Loucy (cell line): Measurements from ENCODE around the gene RAB38.

Source experiments
- H2AFZ ChIP-seq: fragments of 200-600 bp; sonication (generic); 2 replicates; pipeline ENCODE4 v1.6.0; 2016; ENCODE audit warnings: antibody characterized with exemption, mild to moderate bottlenecking, low read length, moderate library complexity
- H3F3A ChIP-seq: fragments of 200-600 bp; 2 replicates; pipeline ENCODE4 v1.6.0; 2016; ENCODE audit warnings: antibody characterized with exemption, low read depth, mild to moderate bottlenecking
- H3K27me3 ChIP-seq: fragments of 200-600 bp; sonication (generic); 2 replicates; pipeline ENCODE4 v1.6.1; 2014; ENCODE audit warnings: low read length, mild to moderate bottlenecking; ENCODE audit not compliant: insufficient read depth, poor library complexity, severe bottlenecking
- H3K36me3 ChIP-seq: fragments of 200-600 bp; sonication (generic); 2 replicates; pipeline ENCODE4 v1.6.1; 2016; ENCODE audit warnings: low read length; ENCODE audit not compliant: insufficient read depth
- H3K4me1 ChIP-seq: fragments of 200-600 bp; sonication (generic); 2 replicates; pipeline ENCODE4 v1.5.1; 2014; ENCODE audit warnings: low read length, mild to moderate bottlenecking; ENCODE audit not compliant: insufficient read depth, poor library complexity, severe bottlenecking
- H3K4me2 ChIP-seq: fragments of 200-600 bp; sonication (generic); 2 replicates; pipeline ENCODE4 v1.6.0; 2014; ENCODE audit warnings: antibody characterized with exemption, low read length, low read depth, mild to moderate bottlenecking; ENCODE audit not compliant: poor library complexity, severe bottlenecking
- H3K4me3 ChIP-seq: fragments of 200-600 bp; sonication (generic); 2 replicates; pipeline ENCODE4 v1.5.1; 2014; ENCODE audit warnings: low read length, mild to moderate bottlenecking, mixed read lengths; ENCODE audit not compliant: poor library complexity, severe bottlenecking
- H3K79me2 ChIP-seq: fragments of 200-600 bp; sonication (generic); 2 replicates; pipeline ENCODE4 v1.6.1; 2014; ENCODE audit warnings: low read length; ENCODE audit not compliant: insufficient read depth
- H3K9ac ChIP-seq: fragments of 200-600 bp; sonication (generic); 2 replicates; pipeline ENCODE4 v1.6.0; 2014; ENCODE audit warnings: mild to moderate bottlenecking, low read depth, low read length, moderate library complexity; ENCODE audit not compliant: poor library complexity, severe bottlenecking
- H3K9me2 ChIP-seq: fragments of 200-600 bp; sonication (generic); replicated peaks from 2 replicates; pipeline ENCODE4 v1.6.1; 2016; ENCODE audit warnings: low read depth, low read length, mixed read lengths
- H3K9me3 ChIP-seq: fragments of 200-600 bp; sonication (generic); 2 replicates; pipeline ENCODE4 v1.6.1; 2014; ENCODE audit warnings: mild to moderate bottlenecking, antibody characterized with exemption, low read length, low read depth; ENCODE audit not compliant: insufficient read depth
- H4K20me1 ChIP-seq: fragments of 200-600 bp; sonication (generic); 2 replicates; pipeline ENCODE4 v1.6.0; 2014; ENCODE audit warnings: antibody characterized with exemption, low read length, mild to moderate bottlenecking; ENCODE audit not compliant: insufficient read depth, poor library complexity, severe bottlenecking
- EZH2phosphoT487 ChIP-seq: fragments of 200-600 bp; IDR thresholded peaks from 2 replicates; pipeline ENCODE4 v1.6.1; 2018; ENCODE audit warnings: antibody characterized with exemption, mild to moderate bottlenecking, moderate library complexity, borderline replicate concordance
- TF ChIP-seq, protein P1 (sequence below): fragments of 200-600 bp; sonication (generic); conservative IDR thresholded peaks from 2 replicates; pipeline ENCODE4 v1.5.1; 2014; ENCODE audit warnings: mild to moderate bottlenecking, antibody characterized with exemption, low read length

Gene RAB38

GRCh38 chr11:88151709-88152265 is 23.5 kb downstream of the RAB38 start:
- no peak overlapping the region for H2AFZ ChIP-seq
- H3K36me3 ChIP-seq, result no peaks in the 10 kb centered on the region
- no peak overlapping the region for H3K4me2 ChIP-seq
- no peaks in the 10 kb centered on the region for H3K4me1 ChIP-seq
- TF ChIP-seq EZH2phosphoT487, result no peak
- TF ChIP-seq, protein P1, sequence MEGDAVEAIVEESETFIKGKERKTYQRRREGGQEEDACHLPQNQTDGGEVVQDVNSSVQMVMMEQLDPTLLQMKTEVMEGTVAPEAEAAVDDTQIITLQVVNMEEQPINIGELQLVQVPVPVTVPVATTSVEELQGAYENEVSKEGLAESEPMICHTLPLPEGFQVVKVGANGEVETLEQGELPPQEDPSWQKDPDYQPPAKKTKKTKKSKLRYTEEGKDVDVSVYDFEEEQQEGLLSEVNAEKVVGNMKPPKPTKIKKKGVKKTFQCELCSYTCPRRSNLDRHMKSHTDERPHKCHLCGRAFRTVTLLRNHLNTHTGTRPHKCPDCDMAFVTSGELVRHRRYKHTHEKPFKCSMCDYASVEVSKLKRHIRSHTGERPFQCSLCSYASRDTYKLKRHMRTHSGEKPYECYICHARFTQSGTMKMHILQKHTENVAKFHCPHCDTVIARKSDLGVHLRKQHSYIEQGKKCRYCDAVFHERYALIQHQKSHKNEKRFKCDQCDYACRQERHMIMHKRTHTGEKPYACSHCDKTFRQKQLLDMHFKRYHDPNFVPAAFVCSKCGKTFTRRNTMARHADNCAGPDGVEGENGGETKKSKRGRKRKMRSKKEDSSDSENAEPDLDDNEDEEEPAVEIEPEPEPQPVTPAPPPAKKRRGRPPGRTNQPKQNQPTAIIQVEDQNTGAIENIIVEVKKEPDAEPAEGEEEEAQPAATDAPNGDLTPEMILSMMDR, result no peak
- no peaks in the 10 kb centered on the region for H3K27me3 ChIP-seq
- no peaks in the 10 kb centered on the region for H3F3A ChIP-seq
- no peaks in the 10 kb centered on the region for H4K20me1 ChIP-seq
- H3K9me2 ChIP-seq, result no peaks in the 10 kb centered on the region
- no peaks in the 10 kb centered on the region; the same call in 1 of the 2 replicates for H3K9me3 ChIP-seq
- H3K79me2 ChIP-seq, result no peaks in the 10 kb centered on the region
- H3K9ac ChIP-seq, result no peak overlapping the region
- H3K4me3 ChIP-seq, result no peak overlapping the region

- Histone ChIP-seq H3K9me2 (no peaks in the 10 kb centered on the region), H4K20me1 (no peaks in the 10 kb centered on the region), H3K9ac (no peak overlapping the region), H3K27me3 (no peaks in the 10 kb centered on the region), H3K36me3 (no peaks in the 10 kb centered on the region), H3K4me1 (no peaks in the 10 kb centered on the region), H3K9me3 (no peaks in the 10 kb centered on the region), H2AFZ (no peak overlapping the region), H3K4me2 (no peak overlapping the region), H3K79me2 (no peaks in the 10 kb centered on the region), H3K4me3 (no peak overlapping the region), H3F3A (no peaks in the 10 kb centered on the region)
- TF ChIP-seq, protein P1, result no peak
- TF ChIP-seq EZH2phosphoT487, result no peak
Observed at GRCh38 chr11:88146106-88146505, 29.1 kb downstream of the RAB38 start.

DNA sequence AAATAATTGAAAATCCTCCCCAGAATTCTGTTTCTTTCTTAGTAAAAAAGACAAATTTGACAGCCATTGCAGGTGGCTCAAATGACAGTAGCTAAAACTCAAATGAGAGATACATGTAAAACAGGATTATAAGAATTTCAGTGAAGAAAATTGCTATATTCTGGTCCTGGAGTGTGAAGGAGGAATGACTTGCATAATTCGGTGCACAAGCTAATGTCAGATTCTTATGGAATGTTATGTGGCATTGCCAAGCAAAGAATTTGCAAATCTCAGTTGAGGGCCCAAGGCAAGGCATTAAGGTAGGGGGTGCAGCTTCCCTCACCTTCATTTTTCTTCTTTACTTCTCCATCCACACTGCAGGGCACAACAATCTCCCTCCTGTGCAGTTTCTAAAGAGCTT is 35.4 kb downstream of the RAB38 start:
- H4K20me1 ChIP-seq, result no peaks in the 10 kb centered on the region
- no peak overlapping the region for H3K4me2 ChIP-seq
- H3K4me1 ChIP-seq, result no peaks in the 10 kb centered on the region
- H3F3A ChIP-seq, result no peaks in the 10 kb centered on the region
- no peaks in the 10 kb centered on the region for H3K9me3 ChIP-seq
- no peaks in the 10 kb centered on the region for H3K79me2 ChIP-seq
- H3K9ac ChIP-seq, result no peak overlapping the region
- H3K4me3 ChIP-seq, result no peak overlapping the region
- no peaks in the 10 kb centered on the region for H3K27me3 ChIP-seq
- H2AFZ ChIP-seq, result no peak overlapping the region
- no peak for TF ChIP-seq EZH2phosphoT487
- TF ChIP-seq, protein P1, result no peak
- no peaks in the 10 kb centered on the region for H3K36me3 ChIP-seq
- no peaks in the 10 kb centered on the region for H3K9me2 ChIP-seq
